Middle frontal gyrus (tissue), 1 donor: ENCODE results near the gene DNASE1L1.
A peak's percentile ranks its signal among the peaks of the same experiment; 100 is the strongest.
"Not testable (repeated sequence)": the region's sequence is repeated elsewhere in the genome, so short reads cannot be mapped to it uniquely, and the experiment has no call there.

Experiments used
- DNase-seq: peaks from one replicate; pipeline ENCODE4 v3.0.0-alpha.2; 2015; ENCODE audit warnings: low spot score; ENCODE audit errors: extremely low spot score

DNASE1L1 gene

DNA sequence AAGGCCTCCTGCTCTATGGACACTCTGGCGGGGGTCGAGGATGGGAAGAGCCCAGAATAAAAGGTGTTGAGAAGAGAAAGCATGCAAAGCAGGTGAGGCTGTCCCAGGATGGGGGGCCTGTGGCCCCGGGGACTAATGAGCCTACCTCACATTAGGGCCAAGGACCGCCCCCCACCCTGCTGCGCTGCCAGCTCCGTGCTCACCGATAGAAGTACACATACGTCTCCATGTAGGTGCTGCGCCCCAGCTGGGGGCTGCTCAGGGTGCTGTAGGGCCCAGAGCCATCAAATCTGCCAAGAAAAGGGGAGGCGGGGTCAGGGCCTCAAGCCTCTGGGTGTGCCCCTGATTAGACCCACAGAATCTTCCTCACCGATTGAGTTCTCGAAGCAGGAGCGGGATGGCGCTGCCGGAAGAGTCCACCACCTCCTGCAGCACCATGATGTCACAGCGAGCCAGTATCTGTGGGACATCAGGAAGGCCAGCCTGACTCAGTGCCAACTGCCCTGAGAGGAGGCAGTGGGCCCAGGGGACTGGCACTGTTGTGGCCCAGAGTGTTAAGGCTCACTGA, 4.3 kb downstream of the DNASE1L1 start:
- no peak for DNase-seq

DNA sequence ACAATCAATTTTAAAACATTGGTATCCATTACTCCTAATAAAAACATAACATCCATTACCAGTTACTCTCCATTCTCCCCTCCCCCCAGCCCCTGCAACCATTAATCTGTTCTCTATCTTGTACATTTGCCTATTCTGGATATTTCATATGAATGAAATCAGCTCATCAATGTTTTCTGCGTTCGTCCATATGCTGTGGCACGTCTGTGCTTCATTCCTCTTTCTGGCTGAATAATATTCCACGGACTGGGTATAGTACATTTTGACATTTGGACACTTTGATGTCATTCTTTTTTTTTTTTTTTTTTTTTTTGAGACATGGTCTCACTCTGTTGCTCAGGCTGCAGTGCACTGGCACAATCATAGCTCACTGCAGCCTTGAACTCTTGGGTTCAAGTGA, 5.2 kb downstream of the DNASE1L1 start:
- no peak for DNase-seq

DNA sequence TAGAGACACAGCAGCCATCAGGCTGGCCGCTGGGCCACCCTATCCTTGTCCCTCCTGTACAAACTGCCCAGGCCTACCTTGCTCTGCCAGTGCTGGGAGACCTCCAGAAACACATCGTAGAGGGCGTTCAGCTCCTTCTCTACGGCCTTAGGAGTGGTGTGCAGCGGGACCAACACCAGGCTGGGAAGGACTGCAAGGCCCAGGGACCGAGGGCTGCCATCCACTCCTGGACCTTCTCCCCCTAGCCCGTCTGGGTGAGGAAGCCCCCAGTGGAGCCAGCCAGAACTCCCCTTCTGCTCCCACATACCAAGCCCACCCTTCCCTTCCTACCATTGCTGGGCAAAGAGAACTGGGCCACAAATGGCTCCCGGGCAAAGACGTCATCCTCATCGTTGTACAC, 5.9 kb downstream of the DNASE1L1 start:
- no peak for DNase-seq

DNA sequence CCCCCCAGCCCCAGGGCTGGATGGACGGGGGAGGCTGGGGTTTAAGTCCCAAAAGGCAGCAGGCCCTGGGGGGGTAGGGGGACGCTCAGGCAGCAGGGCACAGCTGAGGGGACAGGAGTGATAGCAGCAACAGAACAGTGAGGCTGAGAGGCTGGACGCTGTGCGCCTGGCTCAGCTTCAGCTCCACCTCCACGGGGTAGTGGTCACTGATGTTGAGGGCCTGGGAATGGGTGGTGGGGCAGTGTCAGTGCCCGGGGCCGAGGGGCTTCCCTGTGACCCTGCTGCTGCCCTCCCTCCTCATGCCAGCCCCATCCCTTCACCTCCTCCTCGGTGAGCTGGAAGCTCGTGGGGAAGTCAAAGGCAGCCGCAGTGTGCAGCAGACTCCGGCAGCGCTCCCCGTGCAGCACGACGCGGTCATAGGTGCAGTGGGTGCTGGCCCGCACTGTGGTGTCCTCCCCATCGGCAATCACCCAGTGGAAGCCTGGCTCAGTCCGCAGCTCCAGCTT, 6.4 kb downstream of the DNASE1L1 start:
- no peak for DNase-seq

DNA sequence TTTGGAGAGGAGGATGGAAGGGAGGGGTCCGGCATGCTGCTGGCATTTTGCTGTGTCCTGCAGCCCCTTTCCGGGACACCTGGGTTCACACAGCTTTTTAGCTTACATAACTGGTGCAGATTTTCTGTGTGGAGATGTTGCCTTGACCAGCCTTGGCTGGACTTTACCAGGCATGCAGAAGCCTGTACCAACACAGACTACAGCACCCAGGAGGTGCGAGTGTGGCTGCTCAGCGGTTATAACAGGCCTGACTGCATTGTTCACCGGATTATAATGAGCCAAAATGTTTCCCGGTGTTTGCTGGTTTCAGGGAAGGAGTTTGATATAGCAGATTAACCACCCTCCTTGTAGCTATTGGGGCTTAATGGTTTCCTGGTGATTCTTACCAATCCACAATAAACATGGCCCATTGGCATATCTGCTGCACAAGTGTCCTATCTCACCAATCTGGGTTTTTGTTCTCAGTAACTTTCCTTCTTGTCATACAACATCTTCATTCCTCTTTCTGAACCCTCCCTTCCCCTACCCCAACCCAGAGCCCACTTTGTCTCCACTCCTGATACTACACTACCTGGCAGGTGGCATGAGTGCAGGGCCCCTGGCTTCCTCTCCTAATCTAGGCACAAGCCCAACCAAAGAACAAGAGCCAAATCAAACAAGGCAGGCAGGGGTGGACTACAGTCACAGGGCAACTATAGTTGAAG, 7.0 kb downstream of the DNASE1L1 start:
- DNase-seq, result no peak

DNA sequence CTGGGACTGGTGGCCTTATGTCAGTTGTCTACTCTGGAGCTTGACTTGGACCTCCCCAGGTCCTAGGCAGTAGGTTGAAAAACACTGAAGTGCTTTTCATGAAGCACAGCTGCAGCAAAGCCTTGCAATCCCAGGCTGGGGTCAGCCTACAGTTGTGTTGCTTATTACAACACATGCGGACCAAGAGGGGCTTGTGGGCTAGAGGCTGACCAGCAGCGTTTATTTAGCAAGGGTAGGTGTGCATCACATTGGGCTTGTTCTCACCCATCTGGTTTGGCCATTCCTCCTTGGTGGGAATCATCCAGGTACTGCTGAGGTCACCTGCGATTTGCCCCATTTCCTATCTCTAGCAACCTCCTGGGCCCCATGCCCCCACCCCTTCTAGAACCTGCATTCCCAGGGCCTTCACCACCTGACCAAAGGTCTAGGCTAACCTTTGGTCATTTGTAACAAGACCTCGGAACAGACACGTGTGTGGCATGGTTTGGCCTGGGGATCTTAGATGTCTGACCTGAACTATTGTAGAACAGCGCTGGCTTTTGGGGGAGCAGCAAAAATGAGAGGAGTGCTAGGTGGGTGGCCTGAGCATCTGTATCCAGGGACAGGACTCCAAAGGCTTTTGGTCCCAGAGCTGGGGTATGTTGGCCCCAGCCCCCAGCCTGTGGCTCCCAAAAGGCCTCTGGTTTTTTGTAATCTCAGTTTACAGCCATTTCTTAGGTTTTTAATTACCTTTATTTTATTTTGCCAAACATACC, 7.8 kb downstream of the DNASE1L1 start:
- no peak for DNase-seq

DNA sequence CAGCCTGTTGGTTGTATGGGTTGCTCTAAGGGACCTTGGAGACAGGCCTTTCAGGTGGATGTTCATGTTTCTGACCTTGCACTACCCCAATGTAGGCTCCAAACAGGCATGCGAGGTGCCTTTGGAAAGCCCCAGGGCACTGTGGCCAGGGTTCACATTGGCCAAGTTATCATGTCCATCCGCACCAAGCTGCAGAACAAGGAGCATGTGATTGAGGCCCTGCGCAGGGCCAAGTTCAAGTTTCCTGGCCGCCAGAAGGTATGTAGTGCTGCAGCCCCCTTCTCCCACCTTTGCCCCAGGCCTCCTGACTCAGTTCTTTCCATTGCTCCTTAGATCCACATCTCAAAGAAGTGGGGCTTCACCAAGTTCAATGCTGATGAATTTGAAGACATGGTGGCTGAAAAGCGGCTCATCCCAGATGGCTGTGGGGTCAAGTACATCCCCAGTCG, 8.7 kb downstream of the DNASE1L1 start:
- not testable (repeated sequence) for DNase-seq

DNA sequence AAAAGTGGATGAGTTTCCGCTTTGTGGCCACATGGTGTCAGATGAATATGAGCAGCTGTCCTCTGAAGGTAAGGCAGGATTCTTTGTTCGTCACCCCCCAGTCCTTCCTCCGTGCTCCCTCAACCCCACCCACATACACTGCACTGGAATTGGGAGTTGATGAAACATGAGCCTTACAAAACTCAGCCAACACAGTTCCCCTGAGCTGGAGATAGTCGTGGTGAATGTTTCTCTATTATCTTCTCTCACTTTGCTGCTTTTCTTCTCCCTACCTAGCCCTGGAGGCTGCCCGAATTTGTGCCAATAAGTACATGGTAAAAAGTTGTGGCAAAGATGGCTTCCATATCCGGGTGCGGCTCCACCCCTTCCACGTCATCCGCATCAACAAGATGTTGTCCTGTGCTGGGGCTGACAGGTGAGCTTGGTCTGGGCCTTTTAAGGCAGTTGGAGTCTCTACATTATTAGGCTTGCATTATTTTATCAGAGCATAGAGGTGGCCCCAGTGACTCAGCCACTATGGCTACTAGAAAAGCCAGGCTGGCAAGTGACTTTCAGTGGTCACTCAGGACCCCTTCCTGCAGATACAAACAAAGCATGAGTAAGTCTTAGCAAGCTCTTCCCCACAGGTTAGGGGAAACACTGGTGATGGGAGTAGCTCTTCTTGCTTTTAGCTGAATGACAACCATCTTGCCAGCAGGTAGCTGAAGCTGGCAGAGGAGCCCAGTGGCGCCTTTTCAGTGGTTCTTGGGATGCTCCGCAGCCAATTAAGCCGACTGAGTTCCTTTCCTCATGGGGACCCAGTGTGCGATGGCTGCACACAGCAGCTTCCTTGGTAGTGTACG, 9.3 kb downstream of the DNASE1L1 start:
- no peak for DNase-seq

DNA sequence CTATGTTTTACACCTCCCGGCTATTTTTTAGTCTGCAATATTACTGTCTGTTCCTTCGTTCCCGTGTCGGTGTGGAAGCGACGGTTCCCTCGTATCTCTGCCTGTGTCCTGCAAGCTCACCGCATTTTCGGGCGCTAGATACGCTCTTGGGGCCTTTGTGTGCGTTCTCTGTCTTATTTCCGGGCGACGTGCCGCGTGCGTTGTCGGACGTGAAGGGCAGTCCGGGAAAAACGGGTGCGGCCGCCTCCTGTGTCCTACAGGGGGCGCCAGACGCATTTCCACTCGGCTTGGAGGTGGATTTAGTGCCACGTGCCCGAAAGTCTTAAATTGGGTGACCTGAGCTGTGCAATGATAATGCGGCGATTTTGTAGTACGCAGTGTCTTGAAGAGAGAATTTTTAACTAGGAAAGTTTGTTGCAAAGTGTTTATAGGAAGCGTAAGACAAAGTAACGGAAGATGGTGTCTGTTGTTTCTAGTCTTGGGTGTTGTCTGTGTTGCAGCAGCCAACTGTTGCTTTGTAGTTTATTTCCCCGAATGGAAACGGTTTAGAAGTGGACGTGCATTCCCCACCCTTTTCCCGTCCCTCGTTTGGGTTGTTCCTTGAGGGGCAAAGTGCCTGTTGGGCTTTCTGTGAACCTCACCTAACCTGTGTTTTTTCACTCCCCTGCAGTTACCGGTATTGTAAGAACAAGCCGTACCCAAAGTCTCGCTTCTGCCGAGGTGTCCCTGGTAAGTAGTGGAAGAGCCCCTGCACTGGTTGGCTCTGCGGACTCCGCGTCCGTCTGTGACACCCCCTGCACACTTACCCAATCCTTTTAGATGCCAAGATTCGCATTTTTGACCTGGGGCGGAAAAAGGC, 10.2 kb downstream of the DNASE1L1 start:
- peak; percentile 10 for DNase-seq

DNA sequence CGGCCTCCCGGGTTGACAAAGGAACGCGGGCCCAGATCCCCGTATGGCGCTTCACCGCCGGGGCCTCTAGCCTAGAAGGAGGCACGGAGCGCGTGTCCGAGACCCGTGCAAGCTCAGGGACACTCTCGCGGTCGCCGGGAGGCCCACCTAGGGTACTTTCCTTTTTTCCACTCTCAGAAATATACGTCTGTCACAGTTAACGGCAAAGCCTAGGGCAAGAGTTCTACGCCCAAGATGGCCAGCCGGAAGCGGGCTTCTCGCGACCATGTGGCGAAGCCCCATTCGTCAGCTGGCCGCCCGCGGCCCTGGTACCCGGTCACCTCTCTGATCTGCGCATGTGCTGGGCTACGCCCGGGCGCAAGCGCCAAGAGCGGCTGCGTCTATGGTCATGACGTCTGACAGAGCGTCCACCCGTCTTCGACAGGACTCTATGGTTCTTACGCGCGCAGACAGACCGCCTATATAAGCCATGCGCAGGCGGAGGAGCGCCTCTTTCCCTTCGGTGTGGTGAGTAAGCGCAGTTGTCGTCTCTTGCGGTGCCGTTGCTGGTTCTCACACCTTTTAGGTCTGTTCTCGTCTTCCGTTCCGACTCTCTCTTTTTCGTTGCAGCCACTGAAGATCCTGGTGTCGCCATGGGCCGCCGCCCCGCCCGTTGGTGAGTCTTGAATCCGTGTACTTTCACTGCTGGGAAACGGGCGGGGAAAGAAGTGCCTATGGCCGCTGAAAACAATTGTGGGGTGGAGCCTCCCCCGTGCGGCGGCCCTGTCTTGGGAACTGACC, 11.0 kb downstream of the DNASE1L1 start, which contains the start of gene RPL10:
TSS of gene RPL10 (plus strand) at position 490 of the 780 bp plus-strand sequence. CDS start at position 633, 143 bp downstream.
- peak; percentile 92 for DNase-seq

DNA sequence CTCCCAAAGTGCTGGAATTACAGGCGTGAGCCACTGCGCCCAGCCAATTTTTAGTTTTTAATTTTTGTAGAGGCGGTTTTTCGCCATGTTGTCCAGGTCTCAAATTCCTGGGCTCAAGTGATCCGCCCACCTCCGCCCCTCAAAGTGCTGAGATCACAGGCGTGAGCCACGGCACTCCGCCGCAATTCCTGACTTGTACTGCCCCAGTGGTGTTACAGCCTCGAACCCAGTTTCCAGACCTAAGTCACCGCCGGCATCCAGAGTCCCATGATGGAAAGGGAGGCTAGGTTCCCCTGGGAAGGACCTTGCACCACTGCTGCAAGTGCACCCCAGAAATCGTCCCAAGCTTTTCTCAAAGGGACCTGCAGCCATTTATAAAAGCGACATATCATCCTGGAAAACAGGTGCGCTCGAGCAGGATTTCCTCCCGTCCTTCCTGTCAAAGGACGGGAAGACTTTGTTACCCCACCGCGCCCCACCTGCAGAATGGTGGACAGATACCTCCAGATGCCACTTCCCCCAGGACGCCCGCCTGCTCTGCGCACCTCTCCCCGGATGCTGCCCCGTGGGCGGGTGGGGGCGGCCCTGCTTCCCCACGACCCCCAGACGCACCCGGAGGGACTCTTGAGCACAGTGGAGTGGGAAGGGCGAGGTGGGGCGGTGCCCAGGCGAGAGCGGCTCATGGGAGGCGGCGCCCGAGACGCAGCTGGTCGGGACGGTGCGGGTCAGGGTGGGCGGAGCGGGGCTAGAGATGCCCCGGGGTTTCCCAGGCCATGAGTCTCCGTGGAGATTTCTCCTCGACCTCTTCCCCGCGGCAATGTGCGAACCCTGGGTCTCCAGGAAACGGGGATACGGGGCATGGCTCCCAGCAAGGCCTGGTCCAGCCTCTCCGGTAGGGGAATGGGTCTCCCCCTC, 11.8 kb downstream of the DNASE1L1 start:
- no peak for DNase-seq

DNA sequence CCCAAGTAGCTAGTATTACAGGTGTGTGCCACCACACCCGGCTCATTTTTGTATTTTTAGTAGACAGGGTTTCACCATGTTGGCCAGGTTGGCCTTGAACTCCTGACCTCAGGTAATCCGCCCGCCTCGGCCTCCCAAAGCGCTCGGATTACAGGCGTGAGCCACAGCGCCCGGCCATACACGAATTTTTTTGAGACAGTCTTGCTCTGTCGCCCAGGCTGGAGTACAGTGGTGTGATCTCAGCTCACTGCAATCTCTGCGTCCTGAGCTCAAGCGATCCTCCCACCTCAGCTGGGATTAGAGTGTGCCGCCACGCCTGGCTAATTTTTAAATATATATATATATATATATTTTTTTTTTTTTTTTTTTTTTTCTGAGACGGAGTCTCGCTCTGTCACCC, 12.7 kb downstream of the DNASE1L1 start:
- DNase-seq, result not testable (repeated sequence)

DNA sequence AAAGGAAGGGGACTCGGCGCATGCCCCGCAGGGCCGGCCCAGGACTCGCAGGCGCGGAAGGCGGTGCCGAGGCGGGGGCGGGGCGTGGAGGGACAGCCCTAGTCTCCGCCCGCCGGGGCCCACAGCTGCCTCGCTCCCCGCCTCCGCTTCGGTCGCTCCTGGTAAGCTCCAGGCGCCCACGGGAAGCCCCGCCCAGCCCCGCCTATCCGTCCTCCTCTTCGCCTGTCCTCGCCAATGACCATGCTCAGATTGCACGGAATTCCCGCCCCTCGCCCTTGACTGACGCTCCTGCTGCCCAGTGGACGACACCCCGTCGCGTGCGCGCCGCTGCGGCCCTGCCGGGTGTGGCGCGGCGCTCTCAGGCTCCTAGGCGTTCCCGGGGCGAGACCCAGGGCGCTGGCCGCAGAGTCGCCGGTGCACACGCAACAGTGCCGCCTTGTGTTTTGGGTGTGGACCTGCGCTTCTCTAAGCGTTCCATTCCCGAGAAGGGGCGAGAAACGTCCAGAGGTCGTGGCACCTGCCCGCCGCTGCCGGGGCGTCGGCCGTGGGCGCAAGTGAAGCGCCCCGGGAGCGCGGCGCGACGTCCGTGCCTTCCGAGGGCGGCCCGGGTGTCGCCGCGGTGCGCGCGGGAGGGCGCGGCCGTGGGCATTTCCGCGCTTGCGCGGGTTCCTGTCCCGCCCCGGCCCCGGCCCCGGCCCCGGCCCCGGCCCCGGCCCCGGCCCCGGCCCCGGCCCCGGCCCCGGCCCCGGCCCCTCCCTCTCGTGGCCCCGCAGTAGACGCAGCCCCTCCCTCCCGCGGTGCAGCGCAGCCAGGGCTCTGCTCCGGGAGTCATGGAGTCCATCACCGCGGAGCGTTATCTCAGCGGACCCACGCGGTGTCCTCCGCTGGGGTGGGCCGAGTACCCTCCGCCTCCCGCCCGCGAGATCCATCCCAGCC, 19.0 kb downstream of the DNASE1L1 start:
- DNase-seq, result not testable (repeated sequence)

DNA sequence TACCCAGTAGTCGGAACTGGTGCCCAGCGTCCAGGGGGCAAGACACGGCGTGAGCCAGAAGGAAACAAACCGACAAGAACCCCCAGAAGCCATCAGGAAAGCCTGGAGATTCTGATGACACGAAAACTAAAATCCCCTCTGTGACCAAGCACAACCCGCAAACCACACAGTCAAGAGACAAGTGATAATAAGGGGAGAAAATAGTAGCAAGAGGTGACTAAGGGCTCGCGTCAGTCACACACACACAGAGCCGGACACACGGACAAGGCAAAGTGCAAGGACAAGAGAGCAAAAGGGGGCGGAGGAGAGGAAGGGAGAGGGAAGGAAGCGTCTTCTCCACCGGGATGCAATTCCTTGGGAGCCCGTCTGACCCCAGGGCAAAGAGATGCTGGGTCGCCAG, 20.4 kb downstream of the DNASE1L1 start:
- DNase-seq, result not testable (repeated sequence)

DNA sequence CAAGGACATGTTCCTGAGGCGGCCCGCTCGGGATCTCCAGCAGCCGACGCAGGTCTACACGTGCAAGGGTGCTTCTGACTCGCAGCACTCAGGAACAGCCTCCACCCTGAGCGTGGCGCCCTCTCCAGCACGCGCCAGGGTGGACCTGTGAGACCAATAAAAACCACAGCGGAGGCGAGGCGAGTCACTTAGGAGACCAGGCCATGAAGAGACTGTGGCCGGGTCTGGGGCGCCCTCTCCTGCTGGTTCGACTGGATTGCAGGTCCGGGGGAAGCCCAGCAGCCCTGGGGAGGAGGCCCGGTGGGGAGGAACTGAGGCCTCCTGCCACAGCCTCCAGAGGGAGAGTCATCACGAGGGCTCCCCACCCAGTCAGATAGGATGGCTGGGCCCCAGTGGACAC, 21.0 kb downstream of the DNASE1L1 start:
- not testable (repeated sequence) for DNase-seq

DNA sequence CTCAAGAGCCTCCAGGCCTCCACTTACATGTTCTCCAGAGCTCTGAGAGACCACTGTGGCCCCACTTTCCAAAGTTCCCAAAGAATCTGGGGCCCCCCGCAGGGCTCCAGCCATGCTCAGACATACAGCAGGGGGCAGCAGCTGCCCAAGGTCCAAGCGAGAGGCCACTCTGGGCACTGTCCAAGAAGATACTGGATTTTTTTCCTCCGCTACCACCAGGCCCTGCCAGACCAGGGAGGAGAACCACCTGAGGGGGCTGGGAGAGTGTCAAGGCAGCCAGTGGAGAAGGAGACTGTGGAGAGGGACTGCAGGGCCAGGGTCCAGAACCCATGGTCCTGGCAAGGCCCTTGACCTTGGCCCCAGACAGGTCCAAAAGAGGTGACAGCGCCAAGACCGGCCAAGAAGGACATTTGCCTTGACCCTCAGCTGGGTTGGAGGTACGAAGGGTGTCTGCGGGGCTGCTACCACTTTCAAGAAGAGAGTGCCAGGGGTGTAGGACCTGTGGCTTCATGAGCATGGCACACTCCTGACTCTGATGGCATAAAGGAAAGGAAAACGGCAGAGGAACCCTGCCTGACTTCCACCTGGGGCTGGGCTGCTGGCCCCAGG, 24.7 kb downstream of the DNASE1L1 start:
- DNase-seq, result no peak
